Measurements from ENCODE around the gene SETMAR.

DNA sequence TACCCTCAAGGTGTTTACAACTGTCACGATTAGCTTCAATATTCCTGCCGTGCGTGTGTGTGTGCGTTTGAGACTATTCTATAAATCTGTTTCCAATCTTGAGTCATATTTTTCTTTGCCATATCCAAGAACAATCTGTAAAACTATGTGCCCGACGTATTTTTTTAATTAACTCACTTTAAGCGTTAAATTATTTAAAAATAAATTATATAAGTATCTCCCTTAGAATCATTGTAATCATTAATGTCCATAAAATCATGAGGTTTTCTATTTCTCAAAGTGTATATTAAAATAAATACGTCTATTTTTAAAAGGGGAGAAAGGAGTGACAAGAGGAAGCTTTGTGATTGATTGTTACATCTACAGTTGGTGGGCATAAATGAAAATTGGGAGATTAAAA is 2.9 kb downstream of the SETMAR start:
- TF ChIP-seq, protein P1, sequence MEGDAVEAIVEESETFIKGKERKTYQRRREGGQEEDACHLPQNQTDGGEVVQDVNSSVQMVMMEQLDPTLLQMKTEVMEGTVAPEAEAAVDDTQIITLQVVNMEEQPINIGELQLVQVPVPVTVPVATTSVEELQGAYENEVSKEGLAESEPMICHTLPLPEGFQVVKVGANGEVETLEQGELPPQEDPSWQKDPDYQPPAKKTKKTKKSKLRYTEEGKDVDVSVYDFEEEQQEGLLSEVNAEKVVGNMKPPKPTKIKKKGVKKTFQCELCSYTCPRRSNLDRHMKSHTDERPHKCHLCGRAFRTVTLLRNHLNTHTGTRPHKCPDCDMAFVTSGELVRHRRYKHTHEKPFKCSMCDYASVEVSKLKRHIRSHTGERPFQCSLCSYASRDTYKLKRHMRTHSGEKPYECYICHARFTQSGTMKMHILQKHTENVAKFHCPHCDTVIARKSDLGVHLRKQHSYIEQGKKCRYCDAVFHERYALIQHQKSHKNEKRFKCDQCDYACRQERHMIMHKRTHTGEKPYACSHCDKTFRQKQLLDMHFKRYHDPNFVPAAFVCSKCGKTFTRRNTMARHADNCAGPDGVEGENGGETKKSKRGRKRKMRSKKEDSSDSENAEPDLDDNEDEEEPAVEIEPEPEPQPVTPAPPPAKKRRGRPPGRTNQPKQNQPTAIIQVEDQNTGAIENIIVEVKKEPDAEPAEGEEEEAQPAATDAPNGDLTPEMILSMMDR (conservative IDR thresholded peaks at IDR 0.05 in 1 of 2, IDR thresholded peaks at IDR 0.05 in 1 of 2; ENCODE audit: low read depth in 1 of 2, low read length in 2 of 2), result no peak
- no peak for TF ChIP-seq EZH2 (IDR thresholded peaks at IDR 0.05; ENCODE audit: low read length, missing control alignments)

All from fibroblast of lung (primary cell).